ENCODE measurements around the gene GPR61.

DNA sequence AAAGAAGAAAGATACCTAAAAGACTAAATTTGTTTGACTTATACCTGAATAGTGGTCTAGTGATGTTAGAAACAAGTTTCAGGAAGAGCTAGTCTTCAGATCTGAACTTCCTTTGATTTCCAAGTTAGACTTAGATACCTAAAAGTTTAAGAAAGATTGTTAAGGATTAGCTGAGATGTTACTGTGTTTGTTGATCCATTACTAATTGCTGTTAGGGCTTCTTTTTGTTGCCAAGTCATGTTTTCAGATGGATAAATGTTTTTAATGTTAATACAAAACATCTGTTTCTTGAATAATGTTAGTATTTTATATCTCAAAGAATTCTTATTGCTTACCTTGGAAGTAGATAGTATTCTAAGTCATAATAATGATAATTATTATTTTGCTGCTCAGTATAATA is 20.3 kb downstream of the GPR61 start:
- TF ChIP-seq, protein P1, sequence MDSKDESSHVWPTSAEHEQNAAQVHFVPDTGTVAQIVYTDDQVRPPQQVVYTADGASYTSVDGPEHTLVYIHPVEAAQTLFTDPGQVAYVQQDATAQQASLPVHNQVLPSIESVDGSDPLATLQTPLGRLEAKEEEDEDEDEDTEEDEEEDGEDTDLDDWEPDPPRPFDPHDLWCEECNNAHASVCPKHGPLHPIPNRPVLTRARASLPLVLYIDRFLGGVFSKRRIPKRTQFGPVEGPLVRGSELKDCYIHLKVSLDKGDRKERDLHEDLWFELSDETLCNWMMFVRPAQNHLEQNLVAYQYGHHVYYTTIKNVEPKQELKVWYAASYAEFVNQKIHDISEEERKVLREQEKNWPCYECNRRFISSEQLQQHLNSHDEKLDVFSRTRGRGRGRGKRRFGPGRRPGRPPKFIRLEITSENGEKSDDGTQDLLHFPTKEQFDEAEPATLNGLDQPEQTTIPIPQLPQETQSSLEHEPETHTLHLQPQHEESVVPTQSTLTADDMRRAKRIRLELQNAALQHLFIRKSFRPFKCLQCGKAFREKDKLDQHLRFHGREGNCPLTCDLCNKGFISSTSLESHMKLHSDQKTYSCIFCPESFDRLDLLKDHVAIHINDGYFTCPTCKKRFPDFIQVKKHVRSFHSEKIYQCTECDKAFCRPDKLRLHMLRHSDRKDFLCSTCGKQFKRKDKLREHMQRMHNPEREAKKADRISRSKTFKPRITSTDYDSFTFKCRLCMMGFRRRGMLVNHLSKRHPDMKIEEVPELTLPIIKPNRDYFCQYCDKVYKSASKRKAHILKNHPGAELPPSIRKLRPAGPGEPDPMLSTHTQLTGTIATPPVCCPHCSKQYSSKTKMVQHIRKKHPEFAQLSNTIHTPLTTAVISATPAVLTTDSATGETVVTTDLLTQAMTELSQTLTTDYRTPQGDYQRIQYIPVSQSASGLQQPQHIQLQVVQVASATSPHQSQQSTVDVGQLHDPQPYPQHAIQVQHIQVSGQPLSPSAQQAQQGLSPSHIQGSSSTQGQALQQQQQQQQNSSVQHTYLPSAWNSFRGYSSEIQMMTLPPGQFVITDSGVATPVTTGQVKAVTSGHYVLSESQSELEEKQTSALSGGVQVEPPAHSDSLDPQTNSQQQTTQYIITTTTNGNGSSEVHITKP (tag by site-specific recombination; IDR thresholded peaks at IDR 0.05), result no peak
- no peak for TF ChIP-seq ZBTB20 (tag by site-specific recombination; IDR thresholded peaks at IDR 0.05)
- TF ChIP-seq, protein P2, sequence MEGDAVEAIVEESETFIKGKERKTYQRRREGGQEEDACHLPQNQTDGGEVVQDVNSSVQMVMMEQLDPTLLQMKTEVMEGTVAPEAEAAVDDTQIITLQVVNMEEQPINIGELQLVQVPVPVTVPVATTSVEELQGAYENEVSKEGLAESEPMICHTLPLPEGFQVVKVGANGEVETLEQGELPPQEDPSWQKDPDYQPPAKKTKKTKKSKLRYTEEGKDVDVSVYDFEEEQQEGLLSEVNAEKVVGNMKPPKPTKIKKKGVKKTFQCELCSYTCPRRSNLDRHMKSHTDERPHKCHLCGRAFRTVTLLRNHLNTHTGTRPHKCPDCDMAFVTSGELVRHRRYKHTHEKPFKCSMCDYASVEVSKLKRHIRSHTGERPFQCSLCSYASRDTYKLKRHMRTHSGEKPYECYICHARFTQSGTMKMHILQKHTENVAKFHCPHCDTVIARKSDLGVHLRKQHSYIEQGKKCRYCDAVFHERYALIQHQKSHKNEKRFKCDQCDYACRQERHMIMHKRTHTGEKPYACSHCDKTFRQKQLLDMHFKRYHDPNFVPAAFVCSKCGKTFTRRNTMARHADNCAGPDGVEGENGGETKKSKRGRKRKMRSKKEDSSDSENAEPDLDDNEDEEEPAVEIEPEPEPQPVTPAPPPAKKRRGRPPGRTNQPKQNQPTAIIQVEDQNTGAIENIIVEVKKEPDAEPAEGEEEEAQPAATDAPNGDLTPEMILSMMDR (tag by site-specific recombination; IDR thresholded peaks at IDR 0.05), result no peak
- TF ChIP-seq, protein P3, sequence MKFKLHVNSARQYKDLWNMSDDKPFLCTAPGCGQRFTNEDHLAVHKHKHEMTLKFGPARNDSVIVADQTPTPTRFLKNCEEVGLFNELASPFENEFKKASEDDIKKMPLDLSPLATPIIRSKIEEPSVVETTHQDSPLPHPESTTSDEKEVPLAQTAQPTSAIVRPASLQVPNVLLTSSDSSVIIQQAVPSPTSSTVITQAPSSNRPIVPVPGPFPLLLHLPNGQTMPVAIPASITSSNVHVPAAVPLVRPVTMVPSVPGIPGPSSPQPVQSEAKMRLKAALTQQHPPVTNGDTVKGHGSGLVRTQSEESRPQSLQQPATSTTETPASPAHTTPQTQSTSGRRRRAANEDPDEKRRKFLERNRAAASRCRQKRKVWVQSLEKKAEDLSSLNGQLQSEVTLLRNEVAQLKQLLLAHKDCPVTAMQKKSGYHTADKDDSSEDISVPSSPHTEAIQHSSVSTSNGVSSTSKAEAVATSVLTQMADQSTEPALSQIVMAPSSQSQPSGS (tag by site-specific recombination; IDR thresholded peaks at IDR 0.05; ENCODE audit: low read depth), result no peak
- no peak for TF ChIP-seq ZNF169 (tag by site-specific recombination; IDR thresholded peaks at IDR 0.05)
- no peak for TF ChIP-seq ZNF23 (tag by site-specific recombination; IDR thresholded peaks at IDR 0.05; ENCODE audit: borderline replicate concordance)
- TF ChIP-seq ZNF561 (tag by site-specific recombination; IDR thresholded peaks at IDR 0.05; ENCODE audit: borderline replicate concordance), result no peak
- TF ChIP-seq ZNF560 (tag by site-specific recombination; IDR thresholded peaks at IDR 0.05; ENCODE audit: borderline replicate concordance), result no peak
- no peak for TF ChIP-seq KLF10 (tag by site-specific recombination; IDR thresholded peaks at IDR 0.05)
- no peak for TF ChIP-seq ZNF530 (tag by site-specific recombination; IDR thresholded peaks at IDR 0.05; ENCODE audit: low read depth)
- TF ChIP-seq ZNF501 (tag by site-specific recombination; IDR thresholded peaks at IDR 0.05), result no peak
